Naive thymus-derived CD4-positive, alpha-beta T cell (primary cell): ENCODE results near the gene ANKRD10. TPM values are rescaled to one million over a fixed set of nuclear protein-coding genes. Genes with fewer than 3 reads are reported as not detected.

Experiments used
- ATAC-seq: fragments of 150-1000 bp; cut with Tn5 transposase; 2 replicates; pipeline ENCODE4 v1.10.0; 2021; ENCODE audit warnings: mild to moderate bottlenecking, moderate library complexity
- CTCF ChIA-PET: fragments of 350-600 bp; sonication (Branson Sonifier 250); formaldehyde crosslinking; loops from one replicate; lab custom pipeline; 2021; ENCODE audit warnings: antibody characterized with exemption; lab: Charles Lee
- POLR2A ChIA-PET: fragments of 350-600 bp; sonication (Branson Sonifier 250); formaldehyde crosslinking; loops from one replicate; lab custom pipeline; 2021; ENCODE audit warnings: antibody characterized with exemption, inconsistent platforms; lab: Charles Lee
- DNase-seq, 9 donors: peaks; one replicate each; pipeline versions ENCODE4 v3.0.0 to v3.0.0-alpha.2; 2020 to 2022; ENCODE audit warnings: mixed read lengths in 1 of 9
- H3K27ac ChIP-seq: one replicate; pipeline ENCODE4 v1.7.0; 2013; ENCODE audit warnings: mild to moderate bottlenecking, low read depth, low read length, moderate library complexity
- H3K27me3 ChIP-seq, 2 donors: one replicate each; pipeline ENCODE4 v1.7.0; 2013; ENCODE audit warnings: low read length in 2 of 2, mild to moderate bottlenecking in 2 of 2, moderate library complexity in 2 of 2; ENCODE audit not compliant: control insufficient read depth in 2 of 2, insufficient read depth in 2 of 2
- H3K36me3 ChIP-seq, 3 experiments: 1 replicate in 2 of 3; 2 replicates in 1 of 3; pipeline ENCODE4 v1.7.0; 2013; ENCODE audit warnings: low read length in 3 of 3, mild to moderate bottlenecking in 3 of 3, moderate library complexity in 1 of 3; ENCODE audit not compliant: insufficient read depth in 3 of 3, control insufficient read depth in 2 of 3
- H3K4me1 ChIP-seq, 2 donors: one replicate each; pipeline ENCODE4 v1.7.0; 2013; ENCODE audit warnings: low read length in 2 of 2, mild to moderate bottlenecking in 2 of 2, moderate library complexity in 1 of 2; ENCODE audit not compliant: control insufficient read depth in 2 of 2, insufficient read depth in 2 of 2
- H3K4me3 ChIP-seq: 2 replicates; pipeline ENCODE4 v1.7.0; 2013; ENCODE audit warnings: mild to moderate bottlenecking, low read length
- H3K9me3 ChIP-seq, 3 experiments: 1 replicate in 2 of 3; 2 replicates in 1 of 3; pipeline ENCODE4 v1.7.0; 2013; ENCODE audit warnings: low read length in 3 of 3; ENCODE audit not compliant: control insufficient read depth in 2 of 3
- H3K27ac Mint-ChIP-seq, 9 donors: one replicate each; pipeline ENCODE4 v1.8.0; 2020 to 2022; ENCODE audit warnings: mixed read lengths in 9 of 9, mild to moderate bottlenecking in 8 of 9, moderate library complexity in 5 of 9, inconsistent platforms in 2 of 9
- H3K27me3 Mint-ChIP-seq, 5 donors: one replicate each; pipeline ENCODE4 v1.8.0; 2021 to 2022; ENCODE audit warnings: mixed read lengths in 5 of 5, mild to moderate bottlenecking in 1 of 5
- H3K36me3 Mint-ChIP-seq, 5 donors: one replicate each; pipeline ENCODE4 v1.8.0; 2020 to 2022; ENCODE audit warnings: mixed read lengths in 5 of 5, mild to moderate bottlenecking in 3 of 5, inconsistent platforms in 1 of 5
- H3K4me1 Mint-ChIP-seq, 7 donors: one replicate each; pipeline ENCODE4 v1.8.0; 2020 to 2022; ENCODE audit warnings: mixed read lengths in 7 of 7, mild to moderate bottlenecking in 3 of 7, inconsistent platforms in 1 of 7
- H3K4me3 Mint-ChIP-seq, 10 donors: one replicate each; pipeline ENCODE4 v1.8.0; 2020 to 2022; ENCODE audit warnings: mild to moderate bottlenecking in 10 of 10, mixed read lengths in 10 of 10, moderate library complexity in 6 of 10, inconsistent platforms in 2 of 10
- H3K9me3 Mint-ChIP-seq, 11 donors: one replicate each; pipeline ENCODE4 v1.8.0; 2020 to 2022; ENCODE audit warnings: mixed read lengths in 11 of 11, mild to moderate bottlenecking in 4 of 11, inconsistent platforms in 1 of 11, moderate library complexity in 1 of 11
- intact Hi-C, 2 donors: fragments of 100-400 bp; cut with micrococcal nuclease; formaldehyde crosslinking; loops; one replicate each; pipeline ENCODE4 v1.15.1; 2023
- polyA plus RNA-seq, 2 donors: library from polyadenylated mRNA; unstranded; fragments of 300-500 nt; fragmentation: Illumina TruSeq; gene quantifications; one replicate each; pipeline ENCODE4 v1.2.3, GENCODE V29; 2021
- total RNA-seq, 6 experiments: library from RNA in 5 of 6; stranded (reverse) in 5 of 6; gene quantifications; 1 replicate in 5 of 6; 2 replicates in 1 of 6; pipeline ENCODE4 v1.2.3 and lab custom pipeline; 2021 to 2026

ANKRD10 gene
- total and polyA plus RNA-seq, 7 experiments from 2014 or later: 53.2 to 155 (median 130) TPM

DNA sequence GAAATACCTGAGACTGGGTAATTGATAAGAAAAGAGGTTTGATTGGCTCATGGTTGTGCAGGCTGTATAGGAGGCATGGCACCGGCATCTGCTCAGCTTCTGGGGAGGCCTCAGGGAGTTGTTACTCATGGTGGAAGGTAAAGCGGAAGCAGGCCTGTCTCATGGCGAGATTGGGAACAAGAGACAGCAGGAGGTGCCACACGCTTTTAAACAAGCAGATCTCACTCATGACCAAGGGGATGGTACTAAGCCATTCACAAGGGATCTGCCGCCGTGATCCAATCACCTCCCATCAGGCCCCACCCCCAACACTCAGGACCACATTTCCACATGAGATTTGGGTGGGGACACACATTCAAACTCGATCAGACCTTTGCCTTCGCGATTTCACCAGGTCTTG, 86.2 kb downstream of the ANKRD10 start:
- Mint-ChIP-seq H3K27ac (no peak overlapping the region), H3K9me3 (peaks cover 0 to 4% (median 0%) of the 10 kb centered on the region in 11 donors), H3K36me3 (peaks cover 0 to 7% (median 3%) of the 10 kb centered on the region in 5 donors), H3K4me1 (no peaks in the 10 kb centered on the region), H3K27me3 (peaks cover 0 to 8% (median 5%) of the 10 kb centered on the region in 5 donors), H3K4me3 (no peak overlapping the region)
- no peak for ATAC-seq
- Histone ChIP-seq H3K4me3 (no peak overlapping the region), H3K4me1 (no peaks in the 10 kb centered on the region), H3K27ac (no peak overlapping the region), H3K36me3 (no peaks in the 10 kb centered on the region), H3K9me3 (no peaks in the 10 kb centered on the region), H3K27me3 (no peaks in the 10 kb centered on the region)
- intact Hi-C loops: no loop called here
- no peak for DNase-seq
- ChIA-PET POLR2A (no interaction called here), CTCF (interaction anchor here (1.2 kb wide), 1 partner anchor 235 kb away, joined by 3 read pairs; no protein-coding TSS in a partner anchor)

Other genes starting within 250 kb of the ANKRD10 start
- gene CARS2, start 209.0 kb downstream of the ANKRD10 start, total RNA-seq: 100 to 1,000 TPM in 2 of 5 experiments, 10 to 100 TPM in 3; 73.1 to 106 (median 89.7) TPM
- 10 to 100 TPM; 28.6 to 43.1 TPM for gene CARS2, start 209.0 kb downstream of the ANKRD10 start, polyA plus RNA-seq
- 10 to 100 TPM; 14.4 to 33.8 (median 21.8) TPM for gene ING1, start 201.4 kb downstream of the ANKRD10 start, total RNA-seq
- gene ING1, start 201.4 kb downstream of the ANKRD10 start, polyA plus RNA-seq: 10 to 100 TPM in 1 of 2 donors, 1 to 10 TPM in 1; 9.1 to 22.2 TPM
- gene ARHGEF7, start 200.2 kb upstream of the ANKRD10 start, total RNA-seq: 10 to 100 TPM; 75.3 to 84.0 (median 82.3) TPM
- gene ARHGEF7, start 200.2 kb upstream of the ANKRD10 start, polyA plus RNA-seq: 10 to 100 TPM in 1 of 2 donors, 1 to 10 TPM in 1; 10.0 to 14.7 TPM